Lower leg skin (tissue), 4 donors: ENCODE measurements around the gene UBL7. TPM values are rescaled to one million over a fixed set of nuclear protein-coding genes. Genes with fewer than 3 reads are reported as not detected.
A peak's percentile ranks its signal among the peaks of the same experiment; 100 is the strongest.
"Not testable (repeated sequence)": the region's sequence is repeated elsewhere in the genome, so short reads cannot be mapped to it uniquely, and the experiment has no call there.

Experiments used
- DNase-seq, 2 donors: peaks; one replicate each; pipeline ENCODE4 v3.0.0-alpha.2; 2019; ENCODE audit warnings: low spot score in 2 of 2
- H3K4me3 ChIP-seq: fragments of 200-600 bp; sonication (generic); 2 replicates; pipeline ENCODE4 v1.5.1; 2017; ENCODE audit warnings: mild to moderate bottlenecking, low read depth; ENCODE audit not compliant: poor library complexity, severe bottlenecking
- CTCF ChIP-seq, 3 donors: fragments of 450-650 bp; IDR thresholded peaks; one replicate each; pipeline ENCODE4 v1.5.1; 2016; ENCODE audit warnings: antibody characterized with exemption in 3 of 3, mild to moderate bottlenecking in 3 of 3, moderate library complexity in 2 of 3
- POLR2A ChIP-seq, 2 donors: fragments of 450-650 bp; IDR thresholded peaks; one replicate each; pipeline ENCODE4 v1.6.1; 2016 to 2017; ENCODE audit warnings: antibody characterized with exemption in 2 of 2, mild to moderate bottlenecking in 1 of 2, moderate library complexity in 1 of 2
- WGBS, 2 donors: methylation state at CpG; one replicate each; pipeline ENCODE4 v1.1.5; 2018; 5-methylcytosine and 5-hydroxymethylcytosine counted together
- intact Hi-C: fragments of 100-400 bp; cut with DNase I; formaldehyde crosslinking; loops from one replicate; pipeline ENCODE4 v1.15.0; 2023; ENCODE audit warnings: low total_unique reads
- total RNA-seq, 4 donors: library from RNA; depleted of rRNA; stranded (reverse); fragments of >200 nt; gene quantifications; one replicate each; pipeline ENCODE4 v1.1.0, GENCODE V29; 2016

UBL7 gene
- total RNA-seq, 4 donors from 2014 or later: 54.4 to 113 (median 82.3) TPM

GRCh38 chr15:74489518-74490338 is 28.8 kb upstream of the UBL7 start:
- TF ChIP-seq CTCF (IDR thresholded peaks at IDR 0.05): no peak
- TF ChIP-seq POLR2A (IDR thresholded peaks at IDR 0.05): no peak
- intact Hi-C loops: loop anchor here (10.0 kb wide), 1 partner anchor 115 kb away; no protein-coding TSS in a partner anchor
- 39 to 51% methylated on average over 9 of the region's 9 CpGs for WGBS, 2 donors
- peak in 1 of 2 donors; percentile 18 for DNase-seq
- H3K4me3 ChIP-seq: no peak overlapping the region

- H3K4me3 ChIP-seq: no peak overlapping the region
- intact Hi-C loops: no loop called here
- TF ChIP-seq CTCF (IDR thresholded peaks at IDR 0.05): no peak
- no peak for TF ChIP-seq POLR2A (IDR thresholded peaks at IDR 0.05)
- DNase-seq: no peak
- 71 to 94% methylated on average over 1 of the region's 1 CpG for WGBS, 2 donors
Observed at GRCh38 chr15:74488776-74489175, 27.8 kb upstream of the UBL7 start.

GRCh38 chr15:74482661-74483060 is 21.7 kb upstream of the UBL7 start:
- TF ChIP-seq CTCF (IDR thresholded peaks at IDR 0.05): no peak
- no peak for TF ChIP-seq POLR2A (IDR thresholded peaks at IDR 0.05)
- peak in 1 of 2 donors; percentile 10 for DNase-seq
- intact Hi-C loops: no loop called here
- WGBS, 2 donors: 57 to 62% methylated on average over 3 of the region's 3 CpGs
- no peak overlapping the region for H3K4me3 ChIP-seq

- peak in 1 of 2 donors; percentile 39 for DNase-seq
- intact Hi-C loops, H3K4me3 ChIP-seq: not testable (repeated sequence)
- WGBS, 2 donors: 96 to 100% methylated on average over 18 to 27 of the region's 27 CpGs
Observed at GRCh38 chr15:74480364-74480763, 19.4 kb upstream of the UBL7 start.

GRCh38 chr15:74471621-74472020 is 10.7 kb upstream of the UBL7 start:
- DNase-seq, intact Hi-C loops, H3K4me3 ChIP-seq: not testable (repeated sequence)
- 91 to 92% methylated on average over 7 of the region's 7 CpGs for WGBS, 2 donors

GRCh38 chr15:74470631-74471395 is 9.9 kb upstream of the UBL7 start:
- H3K4me3 ChIP-seq: no peak overlapping the region
- no peak for TF ChIP-seq CTCF (IDR thresholded peaks at IDR 0.05)
- TF ChIP-seq POLR2A (IDR thresholded peaks at IDR 0.05): no peak
- peak in 1 of 2 donors; percentile 40 for DNase-seq
- intact Hi-C loops: no loop called here
- WGBS, 2 donors: 94% methylated on average over 12 of the region's 12 CpGs
